Skin of body (tissue), 2 donors: ENCODE data around the gene ZMYND11. TPM values are rescaled to one million over a fixed set of nuclear protein-coding genes. Genes with fewer than 3 reads are reported as not detected.

Source experiments
- DNase-seq: peaks from one replicate; lab custom pipeline; 2025; lab: John Stamatoyannopoulos, UW
- total RNA-seq: library from RNA; depleted of rRNA; stranded (reverse); fragments of >200 nt; gene quantifications from one replicate; pipeline ENCODE4 v1.2.3, GENCODE V29; 2014

ZMYND11 gene
- 52.1 TPM for total RNA-seq

- DNase-seq, result peak; percentile 40
Measured at GRCh38 chr10:135132-135600, at the start of gene ZMYND11. Gene ZMYND11, plus strand, starts transcription at chr10:135455. Its CDS starts 44,558 bp downstream, at chr10:180013.

- no peak for DNase-seq
Measured at GRCh38 chr10:86031-86430, 49.2 kb upstream of the ZMYND11 start.

- no peak for DNase-seq
Measured at GRCh38 chr10:87177-88080, 47.8 kb upstream of the ZMYND11 start.

GRCh38 chr10:88253-88652 is 47.0 kb upstream of the ZMYND11 start:
- DNase-seq, result no peak

- DNase-seq, result no peak
Measured at GRCh38 chr10:89248-89647, 46.0 kb upstream of the ZMYND11 start.

- DNase-seq, result no peak
Measured at GRCh38 chr10:90161-90560, 45.1 kb upstream of the ZMYND11 start.

- DNase-seq, result no peak
Measured at GRCh38 chr10:91313-91712, 43.9 kb upstream of the ZMYND11 start.

GRCh38 chr10:92153-92552 is 43.1 kb upstream of the ZMYND11 start:
- DNase-seq, result no peak

GRCh38 chr10:92846-93245 is 42.4 kb upstream of the ZMYND11 start:
- DNase-seq, result no peak

GRCh38 chr10:94613-95012 is 40.6 kb upstream of the ZMYND11 start:
- no peak for DNase-seq

- DNase-seq, result no peak
Measured at GRCh38 chr10:95356-96115, 39.7 kb upstream of the ZMYND11 start.

- DNase-seq, result no peak
Measured at GRCh38 chr10:96466-96865, 38.8 kb upstream of the ZMYND11 start.

- DNase-seq, result no peak
Measured at GRCh38 chr10:104416-104815, 30.8 kb upstream of the ZMYND11 start.

GRCh38 chr10:104862-105565 is 30.2 kb upstream of the ZMYND11 start:
- DNase-seq, result no peak

- DNase-seq, result no peak
Measured at GRCh38 chr10:105806-106205, 29.4 kb upstream of the ZMYND11 start.

GRCh38 chr10:106740-107139 is 28.5 kb upstream of the ZMYND11 start:
- DNase-seq, result no peak

GRCh38 chr10:112246-112645 is 23.0 kb upstream of the ZMYND11 start:
- DNase-seq, result no peak

- DNase-seq, result no peak
Measured at GRCh38 chr10:124874-125273, 10.4 kb upstream of the ZMYND11 start.

- no peak for DNase-seq
Measured at GRCh38 chr10:127612-128432, 7.4 kb upstream of the ZMYND11 start.

GRCh38 chr10:129810-130209 is 5.4 kb upstream of the ZMYND11 start:
- DNase-seq, result no peak
